Lower leg skin (tissue), 4 donors: Measurements from ENCODE around the gene RNF113B. TPM values are rescaled to one million over a fixed set of nuclear protein-coding genes. Genes with fewer than 3 reads are reported as not detected.

Source experiments
- DNase-seq, 2 donors: peaks; one replicate each; pipeline ENCODE4 v3.0.0-alpha.2; 2019; ENCODE audit warnings: low spot score in 2 of 2
- H3K4me3 ChIP-seq: fragments of 200-600 bp; sonication (generic); 2 replicates; pipeline ENCODE4 v1.5.1; 2017; ENCODE audit warnings: mild to moderate bottlenecking, low read depth; ENCODE audit not compliant: poor library complexity, severe bottlenecking
- CTCF ChIP-seq, 3 donors: fragments of 450-650 bp; IDR thresholded peaks; one replicate each; pipeline ENCODE4 v1.5.1; 2016; ENCODE audit warnings: antibody characterized with exemption in 3 of 3, mild to moderate bottlenecking in 3 of 3, moderate library complexity in 2 of 3
- POLR2A ChIP-seq, 2 donors: fragments of 450-650 bp; IDR thresholded peaks; one replicate each; pipeline ENCODE4 v1.6.1; 2016 to 2017; ENCODE audit warnings: antibody characterized with exemption in 2 of 2, mild to moderate bottlenecking in 1 of 2, moderate library complexity in 1 of 2
- WGBS, 2 donors: methylation state at CpG; one replicate each; pipeline ENCODE4 v1.1.5; 2018; 5-methylcytosine and 5-hydroxymethylcytosine counted together
- intact Hi-C: fragments of 100-400 bp; cut with DNase I; formaldehyde crosslinking; loops from one replicate; pipeline ENCODE4 v1.15.0; 2023; ENCODE audit warnings: low total_unique reads
- total RNA-seq, 4 donors: library from RNA; depleted of rRNA; stranded (reverse); fragments of >200 nt; gene quantifications; one replicate each; pipeline ENCODE4 v1.1.0, GENCODE V29; 2016

The RNF113B gene
- total RNA-seq, 4 donors from 2014 or later = not detected

GRCh38 chr13:98150832-98151479, 26.1 kb downstream of the RNF113B start:
- TF ChIP-seq CTCF (IDR thresholded peaks at IDR 0.05) (no peak), POLR2A (IDR thresholded peaks at IDR 0.05) (no peak)
- 68 to 84% methylated on average over 8 of the region's 8 CpGs for WGBS, 2 donors
- no peak overlapping the region for H3K4me3 ChIP-seq
- intact Hi-C loops = no loop called here
- DNase-seq = peak in 1 of 2 donors; percentile 3

GRCh38 chr13:98147521-98147920, 29.5 kb downstream of the RNF113B start:
- H3K4me3 ChIP-seq = no peak overlapping the region
- no peak for DNase-seq
- TF ChIP-seq CTCF (IDR thresholded peaks at IDR 0.05) (no peak), POLR2A (IDR thresholded peaks at IDR 0.05) (no peak)
- intact Hi-C loops = no loop called here
- WGBS, 2 donors = 66% methylated on average over 5 of the region's 5 CpGs

GRCh38 chr13:98144801-98145350, 32.2 kb downstream of the RNF113B start:
- DNase-seq = no peak
- no peak overlapping the region for H3K4me3 ChIP-seq
- intact Hi-C loops = no loop called here
- TF ChIP-seq CTCF (IDR thresholded peaks at IDR 0.05) = no peak
- TF ChIP-seq POLR2A (IDR thresholded peaks at IDR 0.05) = no peak
- 30 to 34% methylated on average over 10 of the region's 10 CpGs for WGBS, 2 donors

GRCh38 chr13:98144027-98144741, 32.9 kb downstream of the RNF113B start:
- WGBS, 2 donors = 11 to 12% methylated on average over 21 of the region's 21 CpGs
- TF ChIP-seq POLR2A (IDR thresholded peaks at IDR 0.05) (no peak), CTCF (IDR thresholded peaks at IDR 0.05) (no peak)
- intact Hi-C loops = no loop called here
- peak overlapping the region; percentile 66 for H3K4me3 ChIP-seq
- DNase-seq = peak; percentile 23 to 85

- no peak for TF ChIP-seq POLR2A (IDR thresholded peaks at IDR 0.05)
- no peak for TF ChIP-seq CTCF (IDR thresholded peaks at IDR 0.05)
- whole genome bisulfite sequencing, 2 donors = 0% methylated on average over 28 to 31 of the region's 60 CpGs
- H3K4me3 ChIP-seq = peak overlapping the region; percentile 66
- no peak for DNase-seq
- intact Hi-C loops = no loop called here
Observed at GRCh38 chr13:98143601-98144026, 33.5 kb downstream of the RNF113B start.
